Measurements from ENCODE around the gene UFL1.

UFL1 gene

DNA sequence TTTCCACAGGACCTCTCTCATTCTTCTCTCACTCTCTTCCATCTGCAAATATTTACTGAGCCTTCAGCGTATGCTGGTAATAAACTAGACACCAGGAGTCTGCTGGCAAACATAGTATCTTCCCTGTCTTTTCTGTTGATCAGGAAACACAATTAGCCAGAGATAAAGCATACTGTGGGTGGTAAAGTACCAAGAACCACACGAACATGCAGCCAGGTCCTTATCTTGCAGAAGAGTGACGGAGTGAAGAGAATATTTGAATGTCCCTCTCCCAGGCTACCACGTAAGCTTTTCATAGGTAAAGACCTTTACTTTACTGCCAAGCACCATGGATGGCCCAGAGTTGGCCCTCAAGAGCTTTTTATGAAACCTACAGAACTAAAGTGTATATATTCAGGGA, 54.6 kb downstream of the UFL1 start:
- no peak for DNase-seq

GRCh38 chr6:96582021-96582420, 60.4 kb downstream of the UFL1 start:
- no peak for DNase-seq

DNA sequence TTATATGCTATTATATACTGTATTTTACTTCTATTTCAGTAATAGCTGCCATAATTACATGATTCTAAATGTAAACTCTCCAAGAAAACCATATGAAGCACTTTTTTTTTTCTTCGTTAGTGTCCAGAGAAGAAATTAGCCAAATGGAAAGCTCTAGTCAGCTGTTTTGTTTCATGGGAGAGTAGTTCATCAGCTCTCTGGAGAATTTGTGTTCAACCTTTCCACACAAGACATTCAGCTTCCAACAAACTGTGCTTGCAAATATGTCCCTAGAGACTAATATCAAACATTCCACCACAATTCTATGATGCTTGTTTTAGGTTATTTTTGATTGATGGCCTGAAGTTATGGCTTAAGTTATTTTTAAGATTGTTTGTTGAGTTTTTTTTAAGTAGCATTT, 60.8 kb downstream of the UFL1 start:
- no peak for DNase-seq

DNA sequence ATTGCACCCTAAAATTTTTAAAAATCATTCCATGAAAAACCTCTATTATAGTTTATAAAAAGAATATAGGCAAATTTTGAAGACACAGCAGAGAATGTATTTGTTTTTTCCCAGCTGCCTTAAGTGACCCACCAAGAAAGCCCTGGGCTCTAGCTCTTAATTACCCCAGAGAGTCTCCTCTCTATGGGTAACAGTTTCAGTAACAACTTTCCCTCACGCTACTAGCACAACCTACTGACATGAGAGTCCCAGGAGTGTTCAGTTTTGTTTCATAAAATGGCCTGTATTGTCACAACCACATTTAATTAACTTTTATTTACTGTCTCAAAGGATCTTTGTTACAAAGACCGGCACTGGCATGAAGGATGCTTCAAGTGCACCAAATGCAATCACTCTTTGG, 82.8 kb downstream of the UFL1 start:
- DNase-seq = no peak

All from CD4-positive, alpha-beta T cell treated with Interleukin-12 subunit alpha and Interleukin-12 subunit beta, for 1 hour (primary cell).